Osteoblast (primary cell): ENCODE results near the gene LPO. TPM values are rescaled to one million over a fixed set of nuclear protein-coding genes. Genes with fewer than 3 reads are reported as not detected.

Source experiments
- DNase-seq: peaks from one replicate; pipeline ENCODE4 v3.0.0; 2011; ENCODE audit warnings: low spot score, mixed read lengths; ENCODE audit not compliant: insufficient read length; ENCODE audit errors: missing footprints
- H2AFZ ChIP-seq: 2 replicates; pipeline ENCODE4 v1.6.0; 2011; ENCODE audit warnings: mild to moderate bottlenecking, low read length
- H3K27ac ChIP-seq: 2 replicates; pipeline ENCODE4 v1.5.1; 2011; ENCODE audit warnings: mild to moderate bottlenecking, low read depth, low read length, moderate library complexity
- H3K27me3 ChIP-seq: 2 replicates; pipeline ENCODE4 v1.6.0; 2012; ENCODE audit warnings: mild to moderate bottlenecking, control low read depth, inconsistent platforms, low read length, moderate library complexity; ENCODE audit not compliant: insufficient read depth
- H3K36me3 ChIP-seq: 2 replicates; pipeline ENCODE4 v1.5.1; 2011; ENCODE audit warnings: mild to moderate bottlenecking, low read length, control low read depth, moderate library complexity; ENCODE audit not compliant: insufficient read depth
- H3K4me1 ChIP-seq: 2 replicates; pipeline ENCODE4 v1.5.1; 2011; ENCODE audit warnings: mild to moderate bottlenecking, low read length, control low read depth, moderate library complexity; ENCODE audit not compliant: insufficient read depth
- H3K4me2 ChIP-seq: 2 replicates; pipeline ENCODE4 v1.6.0; 2011; ENCODE audit warnings: mild to moderate bottlenecking, low read length; ENCODE audit not compliant: insufficient read depth
- H3K4me3 ChIP-seq: fragments of 200-600 bp; sonication (generic); 3 replicates; pipeline ENCODE4 v1.5.1; 2012; ENCODE audit warnings: mild to moderate bottlenecking, low read length, inconsistent platforms; ENCODE audit not compliant: insufficient read depth
- H3K79me2 ChIP-seq: 2 replicates; pipeline ENCODE4 v1.6.0; 2012; ENCODE audit warnings: mild to moderate bottlenecking, low read length, control low read depth, inconsistent platforms; ENCODE audit not compliant: insufficient read depth
- H3K9me3 ChIP-seq: 2 replicates; pipeline ENCODE4 v1.5.1; 2011; ENCODE audit warnings: low read depth, low read length, control low read depth
- H4K20me1 ChIP-seq: 2 replicates; pipeline ENCODE4 v1.6.0; 2012; ENCODE audit warnings: mild to moderate bottlenecking, low read length, control low read depth; ENCODE audit not compliant: insufficient read depth
- total RNA-seq: library from RNA; depleted of rRNA; stranded (reverse); fragments of >200 nt; gene quantifications from 2 replicates; pipeline ENCODE4 v1.2.3, GENCODE V29; 2012
- TF ChIP-seq, protein P1 (sequence below): IDR thresholded peaks from 2 replicates; pipeline ENCODE4 v1.5.1; 2011; ENCODE audit warnings: mild to moderate bottlenecking, low read depth, low read length, moderate library complexity; ENCODE audit errors: extremely low read depth

The LPO gene
- total RNA-seq, 1 donor = not detected

- Histone ChIP-seq H3K79me2 (no peaks in the 10 kb centered on the region), H3K36me3 (no peaks in the 10 kb centered on the region), H3K4me3 (no peak overlapping the region), H2AFZ (no peak overlapping the region), H3K27me3 (no peaks in the 10 kb centered on the region), H3K4me2 (no peak overlapping the region), H3K4me1 (peaks cover 34% of the 10 kb centered on the region), H3K27ac (no peak overlapping the region), H4K20me1 (no peaks in the 10 kb centered on the region), H3K9me3 (no peaks in the 10 kb centered on the region)
- no peak for DNase-seq
- TF ChIP-seq, protein P1, sequence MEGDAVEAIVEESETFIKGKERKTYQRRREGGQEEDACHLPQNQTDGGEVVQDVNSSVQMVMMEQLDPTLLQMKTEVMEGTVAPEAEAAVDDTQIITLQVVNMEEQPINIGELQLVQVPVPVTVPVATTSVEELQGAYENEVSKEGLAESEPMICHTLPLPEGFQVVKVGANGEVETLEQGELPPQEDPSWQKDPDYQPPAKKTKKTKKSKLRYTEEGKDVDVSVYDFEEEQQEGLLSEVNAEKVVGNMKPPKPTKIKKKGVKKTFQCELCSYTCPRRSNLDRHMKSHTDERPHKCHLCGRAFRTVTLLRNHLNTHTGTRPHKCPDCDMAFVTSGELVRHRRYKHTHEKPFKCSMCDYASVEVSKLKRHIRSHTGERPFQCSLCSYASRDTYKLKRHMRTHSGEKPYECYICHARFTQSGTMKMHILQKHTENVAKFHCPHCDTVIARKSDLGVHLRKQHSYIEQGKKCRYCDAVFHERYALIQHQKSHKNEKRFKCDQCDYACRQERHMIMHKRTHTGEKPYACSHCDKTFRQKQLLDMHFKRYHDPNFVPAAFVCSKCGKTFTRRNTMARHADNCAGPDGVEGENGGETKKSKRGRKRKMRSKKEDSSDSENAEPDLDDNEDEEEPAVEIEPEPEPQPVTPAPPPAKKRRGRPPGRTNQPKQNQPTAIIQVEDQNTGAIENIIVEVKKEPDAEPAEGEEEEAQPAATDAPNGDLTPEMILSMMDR = no peak
Measured at GRCh38 chr17:58228679-58229078, 9.7 kb upstream of the LPO start.

- H3K79me2 ChIP-seq = no peaks in the 10 kb centered on the region
- H3K4me1 ChIP-seq = peaks cover 29% of the 10 kb centered on the region
- TF ChIP-seq, protein P1 = no peak
- no peaks in the 10 kb centered on the region for H3K27me3 ChIP-seq
- no peak overlapping the region for H2AFZ ChIP-seq
- no peak for DNase-seq
- no peak overlapping the region for H3K4me2 ChIP-seq
- no peak overlapping the region for H3K27ac ChIP-seq
- H4K20me1 ChIP-seq = no peaks in the 10 kb centered on the region
- no peaks in the 10 kb centered on the region for H3K9me3 ChIP-seq
- no peak overlapping the region for H3K4me3 ChIP-seq
- no peaks in the 10 kb centered on the region for H3K36me3 ChIP-seq
Measured at GRCh38 chr17:58229384-58229783, 9.0 kb upstream of the LPO start.

GRCh38 chr17:58229881-58230280, 8.5 kb upstream of the LPO start:
- no peak overlapping the region for H3K4me2 ChIP-seq
- DNase-seq = no peak
- H3K9me3 ChIP-seq = no peaks in the 10 kb centered on the region
- H3K79me2 ChIP-seq = no peaks in the 10 kb centered on the region
- no peaks in the 10 kb centered on the region for H3K36me3 ChIP-seq
- H4K20me1 ChIP-seq = no peaks in the 10 kb centered on the region
- H3K4me1 ChIP-seq = peaks cover 26% of the 10 kb centered on the region
- no peak overlapping the region for H2AFZ ChIP-seq
- no peak overlapping the region for H3K27ac ChIP-seq
- peaks cover 4% of the 10 kb centered on the region for H3K27me3 ChIP-seq
- no peak overlapping the region for H3K4me3 ChIP-seq
- TF ChIP-seq, protein P1 = no peak

- DNase-seq = no peak
- peak overlapping the region; percentile 73 for H3K4me2 ChIP-seq
Measured at GRCh38 chr17:58231641-58232040, 6.7 kb upstream of the LPO start.

More at GRCh38 chr17:58231641-58232040, 6.7 kb upstream of the LPO start:
- Histone ChIP-seq H4K20me1 (no peaks in the 10 kb centered on the region), H3K4me1 (peaks cover 26% of the 10 kb centered on the region), H3K9me3 (no peaks in the 10 kb centered on the region), H3K27me3 (peaks cover 15% of the 10 kb centered on the region), H3K4me3 (no peak overlapping the region), H3K36me3 (no peaks in the 10 kb centered on the region), H3K27ac (peak overlapping the region; percentile 90), H3K79me2 (no peaks in the 10 kb centered on the region), H2AFZ (no peak overlapping the region)
- TF ChIP-seq, protein P1 = no peak
